ENCODE results near the gene FUCA1.
A peak's percentile ranks its signal among the peaks of the same experiment; 100 is the strongest.

Gene FUCA1

DNA sequence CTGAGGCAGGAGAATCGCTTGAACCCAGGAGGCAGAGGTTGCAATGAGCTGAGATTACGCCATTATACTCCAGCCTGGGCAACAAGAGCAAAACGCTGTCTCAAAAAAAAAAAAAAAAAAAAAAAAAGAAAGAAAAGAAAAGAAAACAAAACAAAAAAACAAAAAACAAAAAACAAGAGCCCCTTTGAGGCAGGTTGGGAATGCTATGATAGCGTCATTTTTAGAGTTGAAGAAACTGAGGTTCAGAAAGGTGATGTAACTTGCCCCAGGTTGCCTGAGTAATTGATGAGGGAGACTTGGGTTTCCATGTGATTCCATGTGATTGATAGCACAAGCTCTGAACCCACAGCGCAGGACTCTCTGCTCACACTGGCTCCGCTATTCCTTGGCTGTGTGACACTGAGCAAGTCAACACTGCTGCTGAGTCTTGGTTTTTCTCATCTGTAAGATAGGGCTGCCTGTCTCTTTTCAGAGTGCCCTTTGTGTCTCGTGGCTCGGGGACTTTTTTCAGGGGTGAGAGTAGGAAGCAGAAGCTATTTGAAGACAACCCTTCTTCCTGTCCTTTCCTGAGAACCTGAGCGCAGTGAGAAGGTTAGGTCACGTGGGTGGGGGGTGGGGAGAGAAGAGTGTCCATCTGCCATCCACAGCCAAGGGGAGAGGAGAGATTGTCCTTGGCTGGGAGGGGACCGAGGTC, 42.6 kb upstream of the FUCA1 start:
- H2AFZ ChIP-seq (ENCODE audit: low read length), result no peak overlapping the region

DNA sequence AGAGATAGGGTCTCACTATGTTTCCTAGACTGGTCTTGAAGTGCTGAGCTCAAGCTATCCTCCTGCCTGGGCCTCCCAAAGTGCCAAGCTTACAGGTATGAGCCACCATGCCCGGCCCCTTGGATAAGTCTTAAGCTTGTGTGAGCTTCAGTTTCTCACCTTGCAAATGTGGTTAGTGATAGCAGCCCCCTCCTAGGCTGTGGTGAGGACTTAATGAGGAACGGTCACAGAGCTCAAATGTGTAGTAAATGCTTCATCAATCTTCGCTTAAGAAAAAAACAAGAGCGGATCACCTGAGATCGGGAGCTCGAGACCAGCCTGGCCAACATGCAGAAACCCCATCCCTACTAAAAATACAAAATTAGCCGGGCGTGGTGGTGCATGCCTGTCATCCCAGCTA, 42.1 kb upstream of the FUCA1 start:
- peaks cover 5% of the 10 kb centered on the region; the same call in 1 of the 2 replicates for H3K36me3 ChIP-seq (ENCODE audit: insufficient read depth, low read length)
- no peaks in the 10 kb centered on the region for H3K9me3 ChIP-seq (ENCODE audit: low read length)
- H3K4me3 ChIP-seq (ENCODE audit: low read depth, low read length, poor library complexity, severe bottlenecking), result peak overlapping the region; percentile 64
- H3K4me2 ChIP-seq (ENCODE audit: low read length), result peak overlapping the region; percentile 78; the same call in 1 of the 2 replicates
- TF ChIP-seq EZH2 (IDR thresholded peaks at IDR 0.05; ENCODE audit: borderline replicate concordance, low read length), result no peak
- TF ChIP-seq, protein P1, sequence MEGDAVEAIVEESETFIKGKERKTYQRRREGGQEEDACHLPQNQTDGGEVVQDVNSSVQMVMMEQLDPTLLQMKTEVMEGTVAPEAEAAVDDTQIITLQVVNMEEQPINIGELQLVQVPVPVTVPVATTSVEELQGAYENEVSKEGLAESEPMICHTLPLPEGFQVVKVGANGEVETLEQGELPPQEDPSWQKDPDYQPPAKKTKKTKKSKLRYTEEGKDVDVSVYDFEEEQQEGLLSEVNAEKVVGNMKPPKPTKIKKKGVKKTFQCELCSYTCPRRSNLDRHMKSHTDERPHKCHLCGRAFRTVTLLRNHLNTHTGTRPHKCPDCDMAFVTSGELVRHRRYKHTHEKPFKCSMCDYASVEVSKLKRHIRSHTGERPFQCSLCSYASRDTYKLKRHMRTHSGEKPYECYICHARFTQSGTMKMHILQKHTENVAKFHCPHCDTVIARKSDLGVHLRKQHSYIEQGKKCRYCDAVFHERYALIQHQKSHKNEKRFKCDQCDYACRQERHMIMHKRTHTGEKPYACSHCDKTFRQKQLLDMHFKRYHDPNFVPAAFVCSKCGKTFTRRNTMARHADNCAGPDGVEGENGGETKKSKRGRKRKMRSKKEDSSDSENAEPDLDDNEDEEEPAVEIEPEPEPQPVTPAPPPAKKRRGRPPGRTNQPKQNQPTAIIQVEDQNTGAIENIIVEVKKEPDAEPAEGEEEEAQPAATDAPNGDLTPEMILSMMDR (IDR thresholded peaks at IDR 0.05; ENCODE audit: low read length), result no peak
- no peaks in the 10 kb centered on the region for H3K27me3 ChIP-seq (ENCODE audit: insufficient read depth, low read length)
- peaks cover 90% of the 10 kb centered on the region for H3K4me1 ChIP-seq (ENCODE audit: insufficient read depth, low read length, severe bottlenecking)
- peak overlapping the region; percentile 98 for H3K27ac ChIP-seq (ENCODE audit: low read depth, low read length, poor library complexity, severe bottlenecking)
- no peaks in the 10 kb centered on the region for H3K9me2 ChIP-seq (ENCODE audit: low read depth, low read length)
- no peaks in the 10 kb centered on the region for H4K20me1 ChIP-seq (ENCODE audit: insufficient read depth, low read length)
- H2AFZ ChIP-seq (ENCODE audit: low read length), result no peak overlapping the region
- H3F3A ChIP-seq (ENCODE audit: insufficient read depth, low read length), result peaks cover 8% of the 10 kb centered on the region; the same call in 1 of the 2 replicates
- peak overlapping the region; percentile 72 for H3K9ac ChIP-seq (ENCODE audit: low read length)
- 0 out of 2 replicates have a peak, but pooled peaks cover 3% of the 10 kb centered on the region for H3K79me2 ChIP-seq (ENCODE audit: insufficient read depth, low read length)

More for the DNA sequence above, 42.6 kb upstream of the FUCA1 start:
- Histone ChIP-seq H3K36me3 (ENCODE audit: insufficient read depth, low read length) (peaks cover 4% of the 10 kb centered on the region; the same call in 1 of the 2 replicates), H3K9me2 (ENCODE audit: low read depth, low read length) (no peaks in the 10 kb centered on the region), H3K79me2 (ENCODE audit: insufficient read depth, low read length) (0 out of 2 replicates have a peak, but pooled peaks cover 3% of the 10 kb centered on the region), H3K9me3 (ENCODE audit: low read length) (no peaks in the 10 kb centered on the region), H3K27ac (ENCODE audit: low read depth, low read length, poor library complexity, severe bottlenecking) (peak overlapping the region; percentile 98), H3F3A (ENCODE audit: insufficient read depth, low read length) (peaks cover 8% of the 10 kb centered on the region; the same call in 1 of the 2 replicates), H4K20me1 (ENCODE audit: insufficient read depth, low read length) (no peaks in the 10 kb centered on the region), H3K4me2 (ENCODE audit: low read length) (peak overlapping the region; percentile 78), H3K4me3 (ENCODE audit: low read depth, low read length, poor library complexity, severe bottlenecking) (peak overlapping the region; percentile 64), H3K27me3 (ENCODE audit: insufficient read depth, low read length) (no peaks in the 10 kb centered on the region), H3K9ac (ENCODE audit: low read length) (peak overlapping the region; percentile 72), H3K4me1 (ENCODE audit: insufficient read depth, low read length, severe bottlenecking) (peaks cover 91% of the 10 kb centered on the region)
- TF ChIP-seq, protein P1 (IDR thresholded peaks at IDR 0.05; ENCODE audit: low read length), result no peak
- no peak for TF ChIP-seq EZH2 (IDR thresholded peaks at IDR 0.05; ENCODE audit: borderline replicate concordance, low read length)

DNA sequence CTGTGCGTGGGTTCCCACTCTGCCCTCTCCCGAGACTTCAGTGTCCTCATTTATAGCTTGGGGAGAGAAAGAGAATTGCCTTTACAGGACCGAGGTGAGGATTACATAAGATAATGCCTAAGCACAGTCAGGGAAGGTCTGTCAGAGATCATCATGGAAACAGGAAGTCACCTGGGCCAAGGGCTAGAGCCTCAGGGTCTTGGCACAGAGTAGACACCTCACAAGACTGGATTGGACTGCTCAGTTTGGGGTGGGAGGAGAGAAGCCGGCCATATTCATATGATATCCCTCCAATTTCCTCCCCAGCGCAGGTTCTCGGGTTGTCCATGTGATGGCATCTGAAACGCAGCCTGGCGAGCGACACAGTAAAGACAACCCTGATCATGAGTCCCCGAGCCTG, 41.3 kb upstream of the FUCA1 start:
- Histone ChIP-seq H2AFZ (ENCODE audit: low read length) (no peak overlapping the region), H3K4me3 (ENCODE audit: low read depth, low read length, poor library complexity, severe bottlenecking) (peak overlapping the region; percentile 64), H4K20me1 (ENCODE audit: insufficient read depth, low read length) (no peaks in the 10 kb centered on the region), H3K4me1 (ENCODE audit: insufficient read depth, low read length, severe bottlenecking) (peaks cover 96% of the 10 kb centered on the region), H3F3A (ENCODE audit: insufficient read depth, low read length) (peaks cover 2% of the 10 kb centered on the region; the same call in 1 of the 2 replicates), H3K9me3 (ENCODE audit: low read length) (no peaks in the 10 kb centered on the region), H3K79me2 (ENCODE audit: insufficient read depth, low read length) (0 out of 2 replicates have a peak, but pooled peaks cover 3% of the 10 kb centered on the region), H3K9ac (ENCODE audit: low read length) (peak overlapping the region; percentile 72), H3K4me2 (ENCODE audit: low read length) (peak overlapping the region; percentile 78), H3K9me2 (ENCODE audit: low read depth, low read length) (no peaks in the 10 kb centered on the region), H3K36me3 (ENCODE audit: insufficient read depth, low read length) (peaks cover 9% of the 10 kb centered on the region; the same call in 1 of the 2 replicates), H3K27ac (ENCODE audit: low read depth, low read length, poor library complexity, severe bottlenecking) (peak overlapping the region; percentile 98), H3K27me3 (ENCODE audit: insufficient read depth, low read length) (no peaks in the 10 kb centered on the region)
- TF ChIP-seq, protein P1 (IDR thresholded peaks at IDR 0.05; ENCODE audit: low read length), result no peak
- no peak for TF ChIP-seq EZH2 (IDR thresholded peaks at IDR 0.05; ENCODE audit: borderline replicate concordance, low read length)

Measured in OCI-LY1 (cell line).